ENCODE results near the gene PXT1.
"Not testable (repeated sequence)": the region's sequence is repeated elsewhere in the genome, so short reads cannot be mapped to it uniquely, and the experiment has no call there.

PXT1 gene

DNA sequence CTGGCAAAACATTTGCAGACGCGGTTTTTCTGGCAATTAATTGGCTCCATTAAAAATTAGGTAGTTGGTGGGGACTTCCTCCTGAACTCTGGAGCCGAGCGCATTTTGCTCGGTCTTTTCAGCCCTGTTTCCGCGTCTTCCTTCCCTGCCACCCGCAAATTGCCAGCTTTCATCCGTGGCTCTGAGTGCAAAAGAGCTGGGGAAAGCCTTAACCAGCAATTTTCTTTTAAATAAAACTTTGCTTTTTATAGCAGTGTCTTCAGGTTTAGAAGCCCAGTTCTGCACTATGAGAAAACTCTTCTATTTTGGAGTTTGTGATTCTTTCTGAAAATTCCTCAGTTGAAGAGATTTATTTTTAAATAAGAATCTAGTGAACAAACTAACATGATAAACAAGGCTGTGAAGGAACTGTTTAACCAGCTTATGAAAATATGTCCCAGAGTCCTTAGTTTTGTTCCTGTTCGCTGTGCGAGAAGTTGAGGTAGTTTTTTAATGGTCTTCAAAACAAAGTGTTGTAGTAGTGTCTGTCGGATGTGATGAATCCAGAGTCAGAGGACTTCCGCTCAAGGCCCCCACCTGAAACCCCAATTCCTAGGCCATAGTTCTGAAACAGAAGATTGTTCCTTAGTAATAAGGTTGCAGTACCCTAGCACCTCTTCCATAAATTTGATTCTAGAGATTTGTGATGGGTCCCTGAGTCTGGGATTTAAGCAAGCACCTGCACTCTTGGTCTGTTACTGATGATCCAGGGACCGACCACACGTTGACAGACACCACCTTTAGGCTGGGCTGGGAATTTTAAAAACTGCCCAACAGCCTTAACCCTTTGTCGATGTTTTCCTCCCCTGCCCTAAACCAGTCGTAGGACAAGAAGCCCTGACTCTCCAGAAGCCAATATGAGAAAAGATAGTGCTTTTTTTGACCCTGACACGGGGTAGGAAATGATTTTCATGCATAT, 1.1 kb upstream of the PXT1 start:
- peak in 1 of 2 experiments; percentile 18 for DNase-seq (ENCODE audit: low read depth in 2 of 2)

DNA sequence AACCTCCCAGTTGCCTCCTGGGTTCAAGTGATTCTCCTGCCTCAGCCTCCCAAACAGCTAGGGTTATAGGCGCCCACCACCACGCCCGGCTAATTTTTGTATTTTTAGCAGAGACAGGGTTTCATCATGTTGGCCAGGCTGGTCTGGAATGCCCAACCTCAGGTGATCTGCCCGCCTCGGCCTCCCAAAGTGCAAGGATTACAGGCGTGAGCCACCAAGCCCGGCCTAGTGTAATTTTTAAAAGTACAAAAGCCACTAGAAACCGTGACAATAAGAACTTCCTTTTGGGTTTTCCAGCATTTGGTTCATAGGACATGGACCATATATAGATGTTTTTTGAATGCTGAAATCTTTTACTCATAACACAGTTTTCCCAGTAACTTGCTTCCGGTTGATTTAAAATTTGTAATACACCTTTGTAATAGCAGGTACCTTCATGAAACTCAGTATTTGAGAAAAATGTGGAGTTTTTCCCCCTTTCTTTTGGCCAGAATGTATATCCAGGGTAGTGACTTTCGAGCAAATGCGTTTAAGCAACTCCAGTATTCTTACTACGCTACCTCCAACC, 467 bp downstream of the PXT1 start:
- no peak for DNase-seq (ENCODE audit: low read depth in 2 of 2)

DNA sequence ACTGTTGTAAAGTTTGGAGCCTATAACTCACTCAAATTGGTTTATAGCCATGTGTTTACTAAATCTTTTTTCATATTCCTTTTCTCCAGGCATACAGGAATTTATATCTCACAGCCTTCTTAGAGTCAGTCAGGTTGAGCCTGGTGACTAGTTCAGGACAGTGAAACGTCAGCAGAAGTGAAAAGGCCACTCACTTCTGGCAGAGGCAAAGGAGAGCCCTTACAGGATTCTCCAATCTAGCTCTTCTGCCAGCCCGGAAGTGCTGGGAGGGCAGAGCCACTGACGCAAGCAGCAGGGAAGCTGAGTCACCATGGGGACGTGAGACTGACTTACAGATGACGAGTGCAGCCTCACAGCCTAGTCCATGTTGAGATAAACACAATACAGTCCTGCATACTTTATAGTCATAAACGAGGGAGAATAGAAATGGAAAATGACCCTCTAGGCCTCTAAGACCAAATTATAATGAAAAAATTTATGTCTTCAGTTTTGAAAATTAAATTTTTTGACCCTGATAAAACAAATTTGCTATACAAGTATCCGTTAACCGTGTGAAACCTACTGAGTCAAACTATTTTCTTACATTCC, 1.3 kb downstream of the PXT1 start:
- DNase-seq (ENCODE audit: low read depth in 2 of 2) = peak; percentile 72 to 81

DNA sequence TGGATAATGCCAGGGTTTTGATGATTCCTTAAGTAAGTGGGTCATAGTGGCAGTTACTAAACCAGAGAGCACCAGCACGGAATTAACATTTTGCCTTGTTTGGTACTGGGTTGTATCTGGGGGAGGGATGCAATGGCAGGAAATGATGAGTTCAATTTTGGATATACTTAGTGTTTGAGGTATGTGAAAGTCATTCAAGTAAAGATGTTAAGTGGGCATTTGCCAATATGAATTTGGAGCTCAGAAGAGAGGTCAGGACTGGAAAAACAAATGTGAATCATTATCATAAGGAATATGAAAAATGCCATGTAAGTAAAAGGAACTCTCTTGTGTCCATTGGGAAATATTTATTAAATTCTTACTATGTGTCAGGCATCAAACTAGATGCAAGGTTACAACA, 6.2 kb downstream of the PXT1 start:
- no peak for DNase-seq (ENCODE audit: low read depth in 2 of 2)

GRCh38 chr6:36432151-36432671, 10.4 kb downstream of the PXT1 start:
- DNase-seq (ENCODE audit: low read depth in 2 of 2) = no peak

- no peak for DNase-seq (ENCODE audit: low read depth in 2 of 2)
Observed at GRCh38 chr6:36431197-36431596, 11.5 kb downstream of the PXT1 start.

DNA sequence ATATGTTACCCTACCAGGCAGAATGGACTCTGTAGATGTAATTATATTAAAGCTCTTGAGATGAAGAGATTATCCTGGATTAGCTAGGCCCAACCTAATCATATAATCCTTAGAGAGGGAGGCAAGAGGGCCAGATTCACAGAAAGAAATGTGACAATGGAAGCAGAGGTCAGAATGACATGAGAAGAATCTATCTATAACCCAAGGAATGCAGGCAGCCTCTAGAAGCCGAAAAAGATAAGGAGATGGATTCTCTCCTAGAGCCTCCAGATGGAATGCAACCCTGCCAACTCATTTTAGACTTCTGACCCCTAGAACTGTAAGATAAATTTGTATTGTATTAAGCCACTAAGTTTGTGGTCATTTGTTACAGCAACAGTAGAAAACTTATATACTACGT, 12.3 kb downstream of the PXT1 start:
- no peak for DNase-seq (ENCODE audit: low read depth in 2 of 2)

GRCh38 chr6:36428911-36429310, 13.7 kb downstream of the PXT1 start:
- DNase-seq (ENCODE audit: low read depth in 2 of 2) = no peak

- DNase-seq (ENCODE audit: low read depth in 2 of 2) = no peak
Observed at GRCh38 chr6:36426622-36427021, 16.0 kb downstream of the PXT1 start.

DNA sequence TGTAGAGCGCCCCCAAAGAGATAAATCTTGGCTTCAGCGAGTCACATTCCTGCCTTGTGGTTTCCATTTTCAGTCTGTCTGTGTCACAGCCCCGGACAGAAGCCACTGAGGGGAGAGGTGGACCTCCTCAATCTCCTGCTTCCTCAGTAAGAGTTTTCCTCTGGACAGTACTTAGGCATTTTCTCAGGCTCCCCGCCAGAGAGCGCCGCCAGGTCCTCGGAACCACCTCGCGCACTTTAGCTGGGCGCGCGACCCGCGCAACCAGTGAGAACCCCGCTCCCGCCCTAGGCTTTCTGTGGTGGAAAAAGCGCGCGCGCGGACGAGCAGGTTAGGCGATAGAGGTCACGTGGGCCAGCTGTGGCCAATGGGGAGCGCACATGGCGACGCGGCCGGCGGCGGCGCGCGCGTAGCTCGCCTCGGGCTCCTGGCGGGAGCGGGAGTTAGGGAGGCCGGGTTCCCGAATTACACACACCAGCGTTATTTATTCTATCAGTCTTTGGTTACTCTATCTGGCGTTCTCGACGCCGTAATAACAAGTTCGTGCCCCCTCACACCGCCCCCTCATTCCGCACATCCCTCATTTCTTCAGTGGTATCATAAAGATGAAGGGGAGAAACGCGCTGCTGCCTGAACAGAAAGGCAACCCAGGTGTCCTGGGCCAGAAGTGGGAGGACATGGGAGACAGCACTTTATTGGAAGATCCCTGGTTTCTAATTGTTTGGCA, 19.4 kb downstream of the PXT1 start:
- DNase-seq (ENCODE audit: low read depth in 2 of 2) = peak; percentile 97

DNA sequence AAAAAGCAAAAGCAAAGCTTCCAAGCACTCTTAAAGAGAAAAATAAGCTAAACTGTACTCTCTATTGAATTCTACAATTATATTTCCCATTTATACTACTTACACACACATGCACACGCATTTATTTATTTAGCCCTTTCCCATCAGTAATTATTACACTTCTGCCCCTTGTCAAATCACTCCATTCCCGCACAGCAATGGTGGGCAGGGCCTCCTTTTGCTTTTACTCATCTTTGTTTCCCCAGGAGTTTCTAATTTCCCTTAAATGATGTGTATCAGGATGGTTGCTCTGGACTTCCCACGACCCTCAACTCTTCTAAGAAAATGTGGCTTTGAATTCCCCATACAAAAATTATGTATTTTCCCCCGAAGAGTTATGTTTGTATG, 19.9 kb downstream of the PXT1 start:
- no peak for DNase-seq (ENCODE audit: low read depth in 2 of 2)

- no peak for DNase-seq (ENCODE audit: low read depth in 2 of 2)
Observed at GRCh38 chr6:36419310-36419709, 23.3 kb downstream of the PXT1 start.

DNA sequence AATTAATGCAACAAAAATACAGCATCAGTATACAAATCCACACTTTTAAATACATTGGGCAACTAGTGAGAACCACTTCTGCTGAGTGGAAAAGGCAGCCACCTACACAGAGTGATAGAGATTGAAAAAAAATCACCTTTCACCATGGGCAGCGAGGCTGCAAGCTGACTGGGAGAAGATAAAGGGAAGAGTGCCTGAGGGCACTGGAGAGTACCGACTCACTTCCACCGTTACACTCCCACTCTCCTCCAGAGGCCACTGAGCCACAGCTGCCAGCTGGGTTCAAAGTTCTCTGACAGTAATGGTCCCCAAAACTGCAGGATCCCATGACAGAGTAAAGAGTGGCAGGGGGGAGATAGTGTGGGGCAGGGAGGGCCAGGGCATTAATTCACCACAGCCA, 24.1 kb downstream of the PXT1 start:
- no peak for DNase-seq (ENCODE audit: low read depth in 2 of 2)

- DNase-seq (ENCODE audit: low read depth in 2 of 2) = no peak
Observed at GRCh38 chr6:36414481-36414880, 28.2 kb downstream of the PXT1 start.

- DNase-seq (ENCODE audit: low read depth in 2 of 2) = no peak
Observed at GRCh38 chr6:36413489-36414480, 28.9 kb downstream of the PXT1 start.

DNA sequence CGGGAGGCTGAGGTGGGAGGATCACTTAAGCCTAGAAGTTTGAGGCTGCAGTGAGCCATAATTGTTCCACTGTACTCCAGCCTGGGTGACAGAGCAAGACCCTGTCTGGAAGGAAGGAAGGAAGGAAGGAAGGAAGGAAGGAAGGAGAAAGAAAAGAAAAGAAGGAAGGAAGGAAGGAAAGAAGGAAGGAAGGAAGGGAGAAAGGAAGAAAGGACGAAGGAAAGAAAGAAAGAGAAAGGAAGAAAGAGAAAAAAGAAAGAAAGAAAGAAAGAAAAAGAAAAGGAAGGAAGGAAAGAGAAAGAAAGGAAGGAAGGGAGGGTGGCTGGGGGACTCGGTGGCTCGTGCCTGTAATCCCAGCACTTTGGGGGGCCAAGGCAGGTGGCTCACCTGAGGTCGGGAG, 32.9 kb downstream of the PXT1 start:
- not testable (repeated sequence) for DNase-seq (ENCODE audit: low read depth in 2 of 2)

- DNase-seq (ENCODE audit: low read depth in 2 of 2) = no peak
Observed at GRCh38 chr6:36404164-36404563, 38.5 kb downstream of the PXT1 start.

- DNase-seq (ENCODE audit: low read depth in 2 of 2) = no peak
Observed at GRCh38 chr6:36402481-36402880, 40.2 kb downstream of the PXT1 start.

DNA sequence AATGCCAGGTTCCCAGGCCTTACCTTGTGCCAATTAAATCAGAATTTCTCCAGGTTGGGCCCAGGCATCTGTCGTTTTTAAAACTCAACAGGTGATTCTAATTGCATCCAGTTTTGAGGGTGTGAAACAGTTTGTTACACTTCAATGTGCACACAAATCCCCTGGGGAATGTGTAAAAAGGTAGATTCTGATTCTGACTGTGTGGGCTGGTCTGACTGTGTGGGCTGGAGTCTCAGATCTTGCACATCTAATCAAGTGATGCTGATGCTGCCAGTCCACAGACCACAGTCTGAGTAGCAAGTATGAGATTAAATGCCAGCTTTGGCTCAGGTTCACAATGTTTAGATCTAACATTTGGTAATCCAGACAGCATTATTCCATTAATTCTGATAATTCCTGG, 42.7 kb downstream of the PXT1 start:
- DNase-seq (ENCODE audit: low read depth in 2 of 2) = no peak

GRCh38 chr6:36392621-36393020, 50.0 kb downstream of the PXT1 start:
- DNase-seq (ENCODE audit: low read depth in 2 of 2) = no peak

DNA sequence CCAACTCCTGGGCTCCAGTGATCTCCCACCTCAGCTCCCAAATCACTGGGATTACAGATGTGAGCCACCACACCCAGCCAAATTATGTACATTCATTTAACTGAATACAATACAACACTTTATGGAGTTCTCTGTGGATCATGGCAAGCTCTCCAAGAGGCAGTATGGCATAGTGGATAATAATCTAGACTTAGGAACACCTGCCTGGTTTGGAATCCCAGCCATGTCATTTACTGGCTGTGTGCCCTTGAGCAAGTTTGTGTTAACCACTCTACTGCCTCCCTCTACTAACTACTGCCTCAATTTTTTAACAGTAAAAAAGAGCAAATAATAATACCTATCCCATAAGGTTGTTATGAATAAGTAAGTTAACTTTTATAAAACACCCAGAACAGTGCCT, 53.3 kb downstream of the PXT1 start:
- no peak for DNase-seq (ENCODE audit: low read depth in 2 of 2)

Measured in stimulated activated CD4-positive, alpha-beta T cell treated with anti-CD3 and anti-CD28 coated beads, Interleukin-12 subunit alpha, Interleukin-12 subunit beta, amount 100 ng/mL, for 24 hours (primary cell).